ENCODE results near the gene PIAS2. TPM values are rescaled to one million over a fixed set of nuclear protein-coding genes. Genes with fewer than 3 reads are reported as not detected.
A peak's percentile ranks its signal among the peaks of the same experiment; 100 is the strongest.

PIAS2 gene
- total and polyA plus RNA-seq, 9 of the 15 experiments (the other 6 are each of a cell fraction or from before 2014, with no cell fraction given) = 2.9 to 23.9 (median 12.0) TPM

DNA sequence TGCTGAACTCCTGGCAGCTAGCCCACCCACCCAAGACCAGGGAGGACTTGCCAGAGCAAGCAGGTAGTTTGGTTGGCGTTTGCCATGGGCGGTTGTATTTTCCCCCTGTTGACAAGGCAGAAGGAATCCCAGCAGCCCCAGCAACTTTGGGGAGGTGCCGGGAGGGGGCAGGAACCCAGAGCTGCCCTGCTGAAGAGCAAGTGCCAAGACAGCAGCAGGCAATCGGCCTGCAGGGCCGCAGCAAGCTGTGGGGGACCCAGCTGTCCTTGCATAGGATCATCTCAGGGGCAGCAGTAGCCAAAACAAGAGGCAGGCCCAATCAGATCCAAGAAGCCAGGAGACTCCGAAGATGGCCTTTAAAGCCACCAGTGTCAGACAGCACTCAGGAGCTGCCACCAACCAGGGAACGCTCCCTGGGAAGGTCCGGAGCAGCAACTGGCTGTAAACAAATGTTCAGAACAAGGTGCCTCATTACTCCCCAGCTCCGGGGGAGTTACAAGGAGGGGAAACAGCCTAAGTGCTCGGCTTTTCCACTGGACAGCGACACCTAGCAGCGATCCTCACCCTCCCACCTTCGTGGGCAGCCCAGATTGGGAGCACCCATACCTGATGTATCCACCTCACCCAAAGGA, 162.5 kb downstream of the PIAS2 start:
- Histone ChIP-seq H2AFZ (ENCODE audit: low read depth, low read length) (no peak overlapping the region), H3K4me2 (ENCODE audit: insufficient read depth, low read length) (no peak overlapping the region), H3K27ac (ENCODE audit: extremely low read depth, low read depth, low read length) (no peak overlapping the region), H3K9me3 (replicated peaks; ENCODE audit: control insufficient read depth, insufficient read depth, low read depth, low read length) (no peaks in the 10 kb centered on the region), H4K20me1 (replicated peaks; ENCODE audit: control insufficient read depth, insufficient read depth, low read length) (no peaks in the 10 kb centered on the region), H3K4me3 (no peak overlapping the region), H3K9ac (ENCODE audit: insufficient read depth in 1 of 2, low read depth in 2 of 2, low read length in 2 of 2) (no peak overlapping the region), H3K27me3 (ENCODE audit: control insufficient read depth in 2 of 2, insufficient read depth in 2 of 2, low read length in 2 of 2) (peaks cover 2 to 21% of the 10 kb centered on the region in 2 experiments; a peak in 3 of 5 replicates), H3K4me1 (replicated peaks in 1 of 2; ENCODE audit: control insufficient read depth in 2 of 2, insufficient read depth in 2 of 2, low read length in 2 of 2) (peaks cover 0 to 4% of the 10 kb centered on the region in 2 experiments; a peak in 1 of 5 replicates), H3K9me1 (ENCODE audit: control insufficient read depth, insufficient read depth, low read length) (no peaks in the 10 kb centered on the region), H3K79me2 (ENCODE audit: control insufficient read depth, insufficient read depth, low read length) (no peaks in the 10 kb centered on the region), H3K36me3 (ENCODE audit: control insufficient read depth, insufficient read depth, low read length) (no peaks in the 10 kb centered on the region)
- WGBS (ENCODE audit: insufficient coverage, low coverage, missing lambda C conversion rate) = 0% methylated on average over 8 of the region's 13 CpGs
- BruUV-seq (replicated peaks) = no TSS peak
- TF ChIP-seq HMGN3 (IDR thresholded peaks at IDR 0.05; ENCODE audit: borderline replicate concordance, extremely low read depth, insufficient read length, low read depth, low read length) = no peak
- no peak for TF ChIP-seq ZNF124 (CRISPR knock-in tag; IDR thresholded peaks at IDR 0.05)
- TF ChIP-seq, protein P1, sequence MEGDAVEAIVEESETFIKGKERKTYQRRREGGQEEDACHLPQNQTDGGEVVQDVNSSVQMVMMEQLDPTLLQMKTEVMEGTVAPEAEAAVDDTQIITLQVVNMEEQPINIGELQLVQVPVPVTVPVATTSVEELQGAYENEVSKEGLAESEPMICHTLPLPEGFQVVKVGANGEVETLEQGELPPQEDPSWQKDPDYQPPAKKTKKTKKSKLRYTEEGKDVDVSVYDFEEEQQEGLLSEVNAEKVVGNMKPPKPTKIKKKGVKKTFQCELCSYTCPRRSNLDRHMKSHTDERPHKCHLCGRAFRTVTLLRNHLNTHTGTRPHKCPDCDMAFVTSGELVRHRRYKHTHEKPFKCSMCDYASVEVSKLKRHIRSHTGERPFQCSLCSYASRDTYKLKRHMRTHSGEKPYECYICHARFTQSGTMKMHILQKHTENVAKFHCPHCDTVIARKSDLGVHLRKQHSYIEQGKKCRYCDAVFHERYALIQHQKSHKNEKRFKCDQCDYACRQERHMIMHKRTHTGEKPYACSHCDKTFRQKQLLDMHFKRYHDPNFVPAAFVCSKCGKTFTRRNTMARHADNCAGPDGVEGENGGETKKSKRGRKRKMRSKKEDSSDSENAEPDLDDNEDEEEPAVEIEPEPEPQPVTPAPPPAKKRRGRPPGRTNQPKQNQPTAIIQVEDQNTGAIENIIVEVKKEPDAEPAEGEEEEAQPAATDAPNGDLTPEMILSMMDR (IDR thresholded peaks at IDR 0.05 in 2 of 3, conservative IDR thresholded peaks at IDR 0.05 in 1 of 3; ENCODE audit: insufficient read depth in 2 of 3, low read depth in 1 of 3, low read length in 3 of 3) = peak in 2 of 3 experiments; percentile 19 to 32; a peak in 2 of 6 replicates
- DNase-seq (ENCODE audit: extremely low read depth in 1 of 4, low spot score in 3 of 4) (peak in 1 of 4 experiments; percentile 9), ATAC-seq (peak; percentile 63), FAIRE-seq (no peak)
- POLR2A ChIA-PET = no interaction called here
- CTCF ChIA-PET (ENCODE audit: low intra/inter-chr PET ratio) = no interaction called here
- in situ Hi-C loops (cut with MboI) = no loop called here
- intact Hi-C loops (cut with micrococcal nuclease) = no loop called here
